Measurements from ENCODE around the gene SPACA7.

The SPACA7 gene

DNA sequence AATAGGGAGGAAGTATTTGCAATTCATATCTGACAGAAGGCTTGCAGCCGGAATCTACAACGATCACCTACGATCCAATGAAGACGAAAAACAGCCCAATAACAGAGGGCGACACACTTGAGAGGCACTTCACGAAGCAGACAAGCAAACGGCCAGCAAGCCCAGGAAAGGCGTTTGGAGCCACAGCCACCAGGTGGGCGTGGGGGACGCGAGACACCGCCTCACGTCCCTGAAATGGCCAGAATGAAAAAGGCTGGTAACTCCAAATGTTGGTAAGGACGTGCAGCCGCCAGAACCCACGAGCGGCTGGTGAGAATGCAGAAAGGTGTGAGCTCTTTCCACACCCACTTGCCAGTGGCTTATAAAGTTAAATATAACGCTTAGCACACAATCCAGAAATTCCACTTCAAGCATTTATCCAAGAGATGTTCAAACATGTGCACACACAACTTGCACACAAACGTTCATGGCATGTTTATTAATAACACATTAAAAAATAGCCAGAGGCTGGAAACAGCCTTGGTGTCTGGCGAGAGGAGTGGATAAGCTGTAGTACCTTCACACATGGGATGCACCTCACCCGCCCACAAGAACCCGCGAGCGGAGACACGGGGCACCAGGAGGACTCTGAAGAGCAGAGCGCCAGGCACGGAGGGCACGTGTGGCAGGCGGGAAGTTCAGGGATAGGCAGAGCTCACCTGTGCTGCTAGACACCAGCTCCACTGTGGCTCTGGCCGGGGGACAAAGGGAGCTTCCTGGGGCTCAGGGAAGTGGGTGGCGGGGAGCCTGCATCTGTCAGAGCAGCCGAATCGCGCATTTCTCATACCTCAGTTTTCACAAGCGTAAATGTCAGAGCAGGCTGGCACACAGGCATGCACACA is 89.3 kb downstream of the SPACA7 start:
- H3K4me3 Mint-ChIP-seq, result no peak overlapping the region
- no peaks in the 10 kb centered on the region for H3K36me3 Mint-ChIP-seq (ENCODE audit: low read depth)
- no peak overlapping the region for H3K27ac Mint-ChIP-seq
- no peaks in the 10 kb centered on the region for H3K9me3 Mint-ChIP-seq
- H3K27me3 Mint-ChIP-seq (ENCODE audit: low read depth), result peaks cover 4% of the 10 kb centered on the region
- DNase-seq (ENCODE audit: low spot score), result no peak
- no peaks in the 10 kb centered on the region for H3K4me1 Mint-ChIP-seq (ENCODE audit: low read depth)

DNA sequence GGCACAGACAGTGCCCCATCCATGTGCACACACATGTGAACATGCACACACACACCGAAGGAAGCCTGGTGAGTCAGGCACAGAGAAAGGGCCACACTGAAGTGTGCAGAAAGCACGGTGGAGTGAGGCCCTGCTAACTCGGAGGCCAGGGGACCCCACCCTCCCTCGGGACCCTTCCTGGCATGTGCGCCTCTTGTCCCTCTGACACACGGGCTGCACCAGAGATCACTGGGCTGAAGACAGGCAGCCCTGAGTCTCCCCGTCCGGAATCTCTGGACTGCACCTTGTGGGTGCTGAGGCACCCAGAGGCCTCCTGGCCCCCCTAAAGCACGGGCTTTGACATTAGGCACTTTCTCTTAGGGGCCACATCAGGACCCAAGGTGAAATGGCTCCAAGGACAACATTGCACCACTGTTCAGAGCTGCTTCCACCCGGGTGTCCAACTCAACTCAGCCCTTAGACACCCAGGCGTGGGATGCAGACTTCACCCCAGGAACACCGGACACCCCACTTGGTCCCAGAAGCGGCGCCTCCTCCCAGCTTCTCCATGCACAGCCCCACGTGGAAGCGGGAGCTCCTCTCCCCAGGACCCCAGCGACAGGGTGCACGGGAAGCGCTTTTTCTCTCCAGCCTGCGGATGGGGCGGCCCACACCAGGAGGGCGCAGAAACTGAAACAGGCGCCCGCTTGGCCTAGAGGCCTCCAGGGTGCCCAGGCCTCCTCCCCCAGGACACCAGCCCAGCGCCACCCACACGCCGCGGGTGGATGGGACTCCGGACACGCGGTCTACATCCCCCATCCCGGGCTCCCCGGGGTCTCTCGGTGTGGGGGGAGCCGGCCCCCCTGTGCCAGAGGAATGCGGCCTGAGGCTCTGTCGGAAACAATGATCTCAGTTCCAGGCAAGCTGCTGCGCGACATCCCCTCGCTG is 90.2 kb downstream of the SPACA7 start:
- Mint-ChIP-seq H3K27me3 (ENCODE audit: low read depth) (peaks cover 4% of the 10 kb centered on the region), H3K9me3 (no peaks in the 10 kb centered on the region), H3K36me3 (ENCODE audit: low read depth) (no peaks in the 10 kb centered on the region), H3K4me1 (ENCODE audit: low read depth) (no peaks in the 10 kb centered on the region), H3K4me3 (no peak overlapping the region), H3K27ac (no peak overlapping the region)
- no peak for DNase-seq (ENCODE audit: low spot score)

DNA sequence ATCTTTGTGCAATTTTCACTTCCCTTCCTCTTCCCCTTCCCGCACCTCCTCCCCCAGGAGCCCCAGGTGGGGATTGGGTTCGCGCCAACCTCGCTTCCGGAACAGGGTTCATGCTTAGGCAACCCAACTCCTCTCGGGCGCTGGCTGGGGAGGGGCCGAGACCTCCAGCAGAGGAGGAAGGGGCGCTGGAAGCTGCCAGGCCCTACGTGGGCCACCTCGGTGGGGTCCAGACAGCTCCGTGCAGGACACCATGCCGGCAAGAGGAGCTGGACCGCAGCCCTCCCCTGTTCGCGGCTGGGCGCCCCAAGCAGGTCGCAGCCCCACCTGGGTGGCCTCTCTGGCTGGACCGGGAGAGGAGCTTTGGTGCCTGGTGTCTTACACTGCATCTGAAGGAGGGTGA is 91.1 kb downstream of the SPACA7 start:
- Mint-ChIP-seq H3K4me3 (no peak overlapping the region), H3K27ac (no peak overlapping the region), H3K9me3 (no peaks in the 10 kb centered on the region), H3K4me1 (ENCODE audit: low read depth) (no peaks in the 10 kb centered on the region), H3K36me3 (ENCODE audit: low read depth) (no peaks in the 10 kb centered on the region), H3K27me3 (ENCODE audit: low read depth) (peaks cover 4% of the 10 kb centered on the region)
- no peak for DNase-seq (ENCODE audit: low spot score)

DNA sequence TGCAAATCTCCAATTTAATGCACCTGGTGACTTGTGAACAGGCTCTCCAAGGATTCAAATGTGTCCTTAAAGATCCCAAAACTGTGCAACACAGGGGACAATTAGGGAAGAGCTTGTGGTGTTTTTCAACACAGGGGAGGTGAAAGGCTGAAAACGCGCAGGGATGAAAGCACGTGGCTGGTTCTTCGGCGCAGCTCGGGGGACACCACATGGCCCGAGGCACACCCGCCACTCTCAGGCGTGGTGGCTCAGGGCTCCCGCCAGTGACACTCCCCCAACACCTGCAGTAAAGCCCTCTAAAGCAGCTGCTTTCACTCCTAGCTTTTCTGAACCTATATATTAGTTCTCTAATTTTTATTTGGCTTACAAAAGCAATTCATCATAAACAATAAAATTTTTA is 91.9 kb downstream of the SPACA7 start:
- Mint-ChIP-seq H3K27me3 (ENCODE audit: low read depth) (no peaks in the 10 kb centered on the region), H3K9me3 (no peaks in the 10 kb centered on the region), H3K27ac (no peak overlapping the region), H3K4me1 (ENCODE audit: low read depth) (no peaks in the 10 kb centered on the region), H3K36me3 (ENCODE audit: low read depth) (no peaks in the 10 kb centered on the region), H3K4me3 (no peak overlapping the region)
- no peak for DNase-seq (ENCODE audit: low spot score)

DNA sequence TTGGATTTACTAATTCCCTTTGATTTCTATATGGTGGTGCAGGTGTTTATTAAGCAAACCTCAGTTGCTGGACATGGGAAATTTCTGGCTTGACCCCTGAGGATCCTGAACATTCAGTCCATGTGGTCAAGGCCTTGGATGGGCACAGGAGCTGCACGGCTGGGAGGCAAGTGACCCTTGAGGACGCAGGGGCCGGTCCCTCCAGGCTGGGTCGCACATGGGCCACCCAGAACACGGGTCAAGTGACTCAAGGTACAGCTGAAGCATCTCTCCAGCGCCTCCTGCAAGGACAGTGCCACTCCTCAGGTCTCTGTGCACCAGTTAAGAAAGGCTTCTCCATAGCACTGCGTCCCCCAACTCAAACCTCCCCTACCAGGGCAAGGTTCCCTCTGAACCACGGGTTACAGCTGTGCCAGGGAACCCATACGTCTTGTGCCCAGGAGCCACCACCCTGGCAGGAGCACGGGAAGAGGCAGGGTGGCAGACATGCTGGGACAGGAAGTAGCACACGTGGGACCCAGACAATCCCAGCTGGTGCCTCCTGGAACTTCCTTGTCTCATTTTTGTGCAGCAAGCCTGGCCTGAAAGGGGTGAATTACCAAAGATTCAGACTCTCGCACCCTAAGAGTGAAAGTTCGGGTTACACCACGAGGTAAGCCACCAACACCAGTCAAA is 93.1 kb downstream of the SPACA7 start:
- DNase-seq (ENCODE audit: low spot score), result no peak
- no peaks in the 10 kb centered on the region for H3K27me3 Mint-ChIP-seq (ENCODE audit: low read depth)
- no peaks in the 10 kb centered on the region for H3K36me3 Mint-ChIP-seq (ENCODE audit: low read depth)
- no peaks in the 10 kb centered on the region for H3K4me1 Mint-ChIP-seq (ENCODE audit: low read depth)
- H3K9me3 Mint-ChIP-seq, result no peaks in the 10 kb centered on the region
- no peak overlapping the region for H3K4me3 Mint-ChIP-seq
- no peak overlapping the region for H3K27ac Mint-ChIP-seq

DNA sequence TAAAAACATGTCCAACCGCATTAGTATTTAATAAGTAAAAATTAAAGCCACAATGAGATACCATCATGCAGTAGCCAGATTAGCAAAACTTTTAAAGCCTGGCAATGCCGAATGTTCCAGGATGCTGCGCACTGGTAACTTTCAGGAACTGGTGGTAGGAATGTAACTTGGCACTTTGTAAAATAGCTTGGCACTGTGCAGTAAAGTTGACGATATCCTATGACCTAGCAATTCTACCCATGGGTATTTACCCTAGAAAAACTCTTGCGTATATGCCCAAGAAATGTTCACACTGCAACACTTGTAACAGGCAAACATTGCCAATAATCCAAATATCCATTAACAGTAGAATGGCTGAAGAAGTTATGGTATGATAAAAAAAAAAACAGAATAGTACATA is 97.7 kb downstream of the SPACA7 start:
- H3K27ac Mint-ChIP-seq, result no peak overlapping the region
- no peaks in the 10 kb centered on the region for H3K4me1 Mint-ChIP-seq (ENCODE audit: low read depth)
- no peaks in the 10 kb centered on the region for H3K36me3 Mint-ChIP-seq (ENCODE audit: low read depth)
- H3K9me3 Mint-ChIP-seq, result no peaks in the 10 kb centered on the region
- no peak for DNase-seq (ENCODE audit: low spot score)
- no peaks in the 10 kb centered on the region for H3K27me3 Mint-ChIP-seq (ENCODE audit: low read depth)
- H3K4me3 Mint-ChIP-seq, result no peak overlapping the region

DNA sequence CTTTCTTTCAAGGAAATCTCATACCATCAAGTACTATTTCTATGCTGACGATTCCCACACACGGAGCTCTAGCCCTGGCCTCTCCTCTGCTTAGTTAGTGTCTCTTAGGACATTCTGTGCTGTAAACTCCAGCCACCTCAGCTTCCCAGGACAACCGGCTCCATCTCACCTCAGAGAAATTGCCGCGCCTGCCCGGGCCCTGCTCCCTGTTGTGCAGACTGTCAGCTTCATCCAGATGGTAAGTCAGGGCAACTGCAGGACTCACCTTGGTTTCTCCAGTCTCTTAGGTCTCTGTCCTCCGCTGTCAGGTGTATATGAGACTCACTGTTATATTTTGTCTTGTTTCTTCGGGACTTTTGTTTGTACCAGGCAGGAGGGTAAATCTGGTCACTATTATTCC is 98.7 kb downstream of the SPACA7 start:
- H3K9me3 Mint-ChIP-seq, result no peaks in the 10 kb centered on the region
- no peak for DNase-seq (ENCODE audit: low spot score)
- no peaks in the 10 kb centered on the region for H3K36me3 Mint-ChIP-seq (ENCODE audit: low read depth)
- H3K4me3 Mint-ChIP-seq, result no peak overlapping the region
- H3K4me1 Mint-ChIP-seq (ENCODE audit: low read depth), result no peaks in the 10 kb centered on the region
- no peak overlapping the region for H3K27ac Mint-ChIP-seq
- H3K27me3 Mint-ChIP-seq (ENCODE audit: low read depth), result no peaks in the 10 kb centered on the region

DNA sequence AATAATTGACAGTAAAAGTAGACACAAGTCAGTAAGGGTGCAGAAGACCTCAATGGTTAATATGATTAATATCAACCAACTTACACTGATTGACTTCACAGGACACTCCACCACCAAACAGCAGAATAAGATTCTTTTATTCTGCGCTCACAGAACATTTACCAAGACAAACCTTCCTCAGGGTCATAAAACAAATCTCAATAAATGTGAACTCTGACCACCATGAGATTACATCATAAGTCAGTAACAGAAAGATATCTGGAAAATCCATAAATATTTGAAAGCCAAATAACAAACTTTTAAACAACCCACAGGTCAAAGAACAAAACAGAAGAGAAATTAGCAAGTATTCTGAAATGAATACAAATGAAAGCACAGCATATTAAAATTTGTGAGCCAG is 99.7 kb downstream of the SPACA7 start:
- no peak overlapping the region for H3K4me3 Mint-ChIP-seq
- no peaks in the 10 kb centered on the region for H3K9me3 Mint-ChIP-seq
- H3K4me1 Mint-ChIP-seq (ENCODE audit: low read depth), result no peaks in the 10 kb centered on the region
- H3K36me3 Mint-ChIP-seq (ENCODE audit: low read depth), result no peaks in the 10 kb centered on the region
- no peaks in the 10 kb centered on the region for H3K27me3 Mint-ChIP-seq (ENCODE audit: low read depth)
- no peak overlapping the region for H3K27ac Mint-ChIP-seq
- no peak for DNase-seq (ENCODE audit: low spot score)

DNA sequence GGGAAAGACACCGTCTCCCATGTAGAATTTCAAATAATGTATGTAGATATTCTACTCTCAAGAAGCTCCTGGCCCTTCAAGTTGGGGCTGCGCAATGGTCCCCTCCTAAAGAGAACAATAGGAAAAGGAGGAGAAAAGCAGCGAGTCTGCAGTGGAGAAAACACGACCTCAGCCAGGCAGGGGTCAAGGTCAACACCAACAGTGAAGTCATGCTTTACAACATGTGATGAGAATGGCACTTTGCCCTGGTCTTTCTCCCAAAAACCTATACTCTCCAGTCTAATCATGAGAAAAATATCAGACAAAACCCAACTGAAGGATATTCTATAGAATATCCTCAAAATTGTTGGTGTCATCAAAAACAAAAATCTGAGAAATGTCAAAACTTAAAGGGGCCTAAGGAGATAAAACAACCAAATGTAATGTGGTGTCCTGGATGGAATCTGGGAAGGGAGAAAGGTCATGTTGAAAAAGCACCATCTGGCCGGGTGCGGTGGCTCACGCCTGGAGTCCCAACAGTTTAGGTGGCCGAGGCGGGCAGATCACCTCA is 101.0 kb downstream of the SPACA7 start:
- H3K27ac Mint-ChIP-seq, result no peak overlapping the region
- H3K4me3 Mint-ChIP-seq, result no peak overlapping the region
- no peaks in the 10 kb centered on the region for H3K27me3 Mint-ChIP-seq (ENCODE audit: low read depth)
- no peak for DNase-seq (ENCODE audit: low spot score)
- H3K36me3 Mint-ChIP-seq (ENCODE audit: low read depth), result no peaks in the 10 kb centered on the region
- no peaks in the 10 kb centered on the region for H3K9me3 Mint-ChIP-seq
- no peaks in the 10 kb centered on the region for H3K4me1 Mint-ChIP-seq (ENCODE audit: low read depth)

DNA sequence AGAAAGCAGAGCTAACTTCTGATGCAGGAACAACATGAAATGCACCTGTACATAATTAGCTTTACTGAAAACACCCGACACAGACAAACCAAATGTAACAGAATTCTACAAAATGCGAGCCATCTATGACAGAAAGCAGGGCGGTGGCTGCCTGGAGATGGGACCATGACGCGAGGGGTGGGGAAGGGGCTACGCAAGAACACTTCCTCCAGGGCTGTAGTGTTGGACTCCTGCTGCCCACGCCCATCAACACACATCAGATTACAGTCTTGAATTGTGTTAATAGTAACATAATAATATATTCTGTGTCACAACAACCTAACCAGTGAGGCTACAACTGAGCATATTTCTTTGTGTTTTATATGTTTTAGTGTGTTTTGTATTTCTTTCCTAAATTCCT is 103.2 kb downstream of the SPACA7 start:
- no peak overlapping the region for H3K4me3 Mint-ChIP-seq
- no peak for DNase-seq (ENCODE audit: low spot score)
- H3K27ac Mint-ChIP-seq, result no peak overlapping the region
- no peaks in the 10 kb centered on the region for H3K36me3 Mint-ChIP-seq (ENCODE audit: low read depth)
- no peaks in the 10 kb centered on the region for H3K4me1 Mint-ChIP-seq (ENCODE audit: low read depth)
- H3K9me3 Mint-ChIP-seq, result no peaks in the 10 kb centered on the region
- no peaks in the 10 kb centered on the region for H3K27me3 Mint-ChIP-seq (ENCODE audit: low read depth)

DNA sequence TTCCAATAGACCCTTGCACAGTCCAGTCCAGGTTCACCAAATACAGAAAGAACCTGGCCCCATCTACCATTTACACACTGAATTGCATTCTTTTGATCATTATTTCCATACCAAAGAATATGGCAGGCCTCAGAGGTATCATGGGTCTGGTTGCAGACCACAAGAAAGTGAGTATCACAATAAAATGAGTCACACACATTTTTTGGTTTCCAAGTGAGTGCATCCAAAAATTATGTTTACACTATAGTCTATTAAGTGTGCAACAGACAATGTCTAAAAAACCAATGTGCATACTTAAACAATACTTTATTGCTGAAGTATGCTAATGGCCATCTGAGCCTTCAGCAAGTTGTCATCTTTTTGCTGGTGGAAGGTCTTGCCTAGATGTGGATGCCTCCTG is 105.3 kb downstream of the SPACA7 start:
- Mint-ChIP-seq H3K27ac (no peak overlapping the region), H3K4me1 (ENCODE audit: low read depth) (no peaks in the 10 kb centered on the region), H3K36me3 (ENCODE audit: low read depth) (peaks cover 2% of the 10 kb centered on the region), H3K27me3 (ENCODE audit: low read depth) (no peaks in the 10 kb centered on the region), H3K4me3 (no peak overlapping the region), H3K9me3 (no peaks in the 10 kb centered on the region)
- DNase-seq (ENCODE audit: low spot score), result no peak

DNA sequence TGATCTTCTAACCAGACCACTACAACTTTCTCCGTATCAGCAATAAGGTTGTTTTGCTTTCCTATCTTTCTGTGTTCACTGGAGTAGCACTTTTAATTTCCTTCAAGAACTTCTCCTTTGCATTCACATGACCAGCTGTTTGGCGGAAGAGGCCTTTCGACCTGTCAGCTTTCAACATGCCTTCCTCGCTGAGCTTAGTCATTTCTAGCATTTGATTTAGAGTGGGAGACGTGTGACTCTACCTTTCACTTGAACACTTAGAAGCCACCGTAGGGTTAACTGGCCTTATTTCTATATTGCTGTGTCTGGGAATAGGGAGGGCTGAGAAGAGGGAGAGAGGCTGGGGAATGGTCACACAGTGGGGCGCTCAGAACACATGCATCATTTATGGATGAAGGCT is 107.1 kb downstream of the SPACA7 start:
- peaks cover 6% of the 10 kb centered on the region for H3K36me3 Mint-ChIP-seq (ENCODE audit: low read depth)
- no peak overlapping the region for H3K4me3 Mint-ChIP-seq
- no peak overlapping the region for H3K27ac Mint-ChIP-seq
- no peaks in the 10 kb centered on the region for H3K27me3 Mint-ChIP-seq (ENCODE audit: low read depth)
- no peaks in the 10 kb centered on the region for H3K9me3 Mint-ChIP-seq
- no peaks in the 10 kb centered on the region for H3K4me1 Mint-ChIP-seq (ENCODE audit: low read depth)
- DNase-seq (ENCODE audit: low spot score), result no peak
